GM19438 (cell line): Measurements from ENCODE around the gene CHD5.
"Not testable (repeated sequence)": the region's sequence is repeated elsewhere in the genome, so short reads cannot be mapped to it uniquely, and the experiment has no call there.

Experiments
- ATAC-seq: cut with Tn5 transposase; IDR thresholded peaks from one replicate; pipeline ENCODE4 v1.9.1; 2021; ENCODE audit warnings: low read depth; ENCODE audit not compliant: unreplicated experiment

CHD5 gene

GRCh38 chr1:6073480-6074053, 106.6 kb downstream of the CHD5 start:
- no peak for ATAC-seq

DNA sequence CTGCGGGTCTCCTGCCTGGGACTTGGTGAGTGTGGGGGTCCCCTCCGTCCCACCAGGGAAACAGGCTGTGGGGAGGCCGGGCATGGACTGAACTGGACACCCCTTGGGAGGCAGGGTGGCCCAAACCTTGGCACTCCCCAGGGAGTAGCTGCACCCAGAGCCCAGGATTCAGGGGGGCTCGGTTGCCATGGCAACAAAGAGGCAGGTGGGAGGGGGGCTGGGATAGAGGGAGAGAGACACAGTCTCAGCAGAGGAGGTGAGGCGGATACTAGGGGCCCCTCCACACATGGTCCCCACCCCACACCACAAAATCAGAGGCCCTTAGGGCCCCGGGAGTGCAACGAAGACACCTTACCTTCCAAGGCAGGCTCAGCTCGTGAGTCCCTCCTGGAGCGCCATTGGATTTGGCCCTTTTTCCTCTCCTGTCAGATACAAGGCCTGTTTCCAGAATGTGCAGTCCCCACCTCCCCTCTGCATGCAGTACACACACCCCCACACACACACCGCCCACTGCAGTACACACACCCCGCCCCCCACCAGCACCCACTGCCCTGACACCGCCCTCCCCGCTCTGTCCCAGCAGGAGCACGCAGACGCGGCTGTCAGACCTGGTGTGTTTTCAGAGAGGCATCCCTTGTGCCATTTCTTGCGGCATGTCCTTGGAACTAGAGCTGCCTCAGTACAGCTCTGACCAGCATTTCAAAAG, 107.2 kb downstream of the CHD5 start:
- ATAC-seq, result no peak

GRCh38 chr1:6071219-6071618, 108.9 kb downstream of the CHD5 start:
- no peak for ATAC-seq

DNA sequence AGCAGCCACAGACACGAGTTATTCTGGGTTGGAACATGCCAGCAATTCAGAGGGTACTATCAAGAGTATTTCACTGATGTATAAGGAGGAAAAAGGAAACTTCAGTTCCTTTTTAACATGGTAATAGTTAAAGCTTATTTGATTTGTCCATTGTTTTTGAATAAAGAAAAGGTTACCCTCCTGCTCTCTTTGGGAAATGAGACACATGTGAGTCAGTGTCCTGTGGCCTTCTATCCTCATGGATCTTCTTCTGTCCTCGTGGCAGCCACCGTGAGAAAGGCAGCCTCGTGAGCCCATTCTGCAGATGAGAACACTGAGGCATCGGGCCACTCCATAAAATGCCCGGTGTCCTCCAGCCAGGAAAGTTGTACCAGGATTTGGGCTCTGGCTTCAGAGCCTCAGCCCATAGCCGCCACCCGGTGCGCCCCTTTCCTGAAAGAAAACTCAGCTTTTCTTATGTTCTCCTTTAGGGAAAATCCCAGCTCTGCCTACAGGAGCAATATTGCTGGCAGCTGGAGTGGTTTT, 109.6 kb downstream of the CHD5 start:
- no peak for ATAC-seq

DNA sequence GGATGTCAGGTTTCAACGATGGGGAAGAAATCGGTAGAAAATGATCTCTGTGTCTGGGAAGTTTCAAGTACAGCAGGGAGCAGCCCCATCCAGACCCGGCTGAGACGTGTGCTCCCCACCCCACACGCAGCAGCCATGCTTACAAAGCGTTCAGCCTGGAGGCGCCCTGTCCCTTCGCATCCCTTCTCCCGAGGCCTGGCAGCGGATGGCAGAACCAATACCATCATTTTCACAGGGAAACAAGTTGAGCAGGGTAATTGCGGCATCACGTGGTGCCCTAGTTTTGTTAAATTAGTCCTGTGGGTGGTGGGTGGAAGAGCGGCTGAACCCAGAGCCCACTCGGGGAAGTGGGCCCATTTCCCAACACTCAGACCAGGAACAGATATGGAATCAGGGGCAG, 110.5 kb downstream of the CHD5 start:
- ATAC-seq, result no peak

- ATAC-seq, result no peak
Observed at GRCh38 chr1:6068932-6069331, 111.2 kb downstream of the CHD5 start.

DNA sequence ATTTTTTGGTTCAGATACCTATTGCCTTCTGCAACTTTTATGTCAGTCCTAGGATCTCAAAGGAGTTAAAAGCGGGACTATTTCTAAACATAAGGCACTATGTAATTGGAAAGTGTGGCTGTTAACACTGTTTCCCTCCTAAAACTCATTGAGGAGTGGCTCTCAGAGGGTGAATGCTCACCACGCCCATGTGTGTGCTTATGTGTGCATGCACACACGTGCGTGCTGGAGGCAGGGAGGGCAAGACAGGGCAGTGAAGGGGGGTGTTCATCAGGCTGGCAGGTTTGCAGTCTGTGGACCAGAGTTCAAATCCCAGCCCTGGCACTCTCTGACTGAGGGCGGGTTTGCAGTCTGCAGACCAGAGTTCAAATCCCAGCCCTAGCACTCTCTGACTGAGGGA, 112.0 kb downstream of the CHD5 start:
- ATAC-seq, result no peak

GRCh38 chr1:6066680-6067079, 113.4 kb downstream of the CHD5 start:
- no peak for ATAC-seq

- ATAC-seq, result no peak
Observed at GRCh38 chr1:6065093-6065858, 114.8 kb downstream of the CHD5 start.

- not testable (repeated sequence) for ATAC-seq
Observed at GRCh38 chr1:6063532-6064053, 116.5 kb downstream of the CHD5 start.

DNA sequence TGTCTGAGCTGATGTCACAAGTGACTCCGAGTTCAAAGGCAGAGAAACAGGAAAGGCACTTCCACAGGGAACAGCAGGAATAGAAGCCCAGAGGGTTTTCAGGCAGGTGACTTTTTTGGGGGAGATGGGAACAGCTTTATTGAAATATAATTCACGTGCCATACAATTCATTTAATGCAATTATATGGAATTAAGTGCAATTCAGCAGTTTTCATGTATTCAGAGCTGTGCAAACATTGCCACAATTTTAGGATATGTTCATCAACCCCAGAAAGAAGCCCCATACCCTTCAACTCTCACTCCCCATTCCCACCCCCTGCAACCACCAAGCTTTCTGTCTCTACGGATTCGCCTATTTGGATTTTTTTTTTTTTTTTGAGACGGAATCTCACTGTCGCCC, 117.5 kb downstream of the CHD5 start:
- no peak for ATAC-seq

GRCh38 chr1:6059866-6060265, 120.3 kb downstream of the CHD5 start:
- ATAC-seq, result no peak

DNA sequence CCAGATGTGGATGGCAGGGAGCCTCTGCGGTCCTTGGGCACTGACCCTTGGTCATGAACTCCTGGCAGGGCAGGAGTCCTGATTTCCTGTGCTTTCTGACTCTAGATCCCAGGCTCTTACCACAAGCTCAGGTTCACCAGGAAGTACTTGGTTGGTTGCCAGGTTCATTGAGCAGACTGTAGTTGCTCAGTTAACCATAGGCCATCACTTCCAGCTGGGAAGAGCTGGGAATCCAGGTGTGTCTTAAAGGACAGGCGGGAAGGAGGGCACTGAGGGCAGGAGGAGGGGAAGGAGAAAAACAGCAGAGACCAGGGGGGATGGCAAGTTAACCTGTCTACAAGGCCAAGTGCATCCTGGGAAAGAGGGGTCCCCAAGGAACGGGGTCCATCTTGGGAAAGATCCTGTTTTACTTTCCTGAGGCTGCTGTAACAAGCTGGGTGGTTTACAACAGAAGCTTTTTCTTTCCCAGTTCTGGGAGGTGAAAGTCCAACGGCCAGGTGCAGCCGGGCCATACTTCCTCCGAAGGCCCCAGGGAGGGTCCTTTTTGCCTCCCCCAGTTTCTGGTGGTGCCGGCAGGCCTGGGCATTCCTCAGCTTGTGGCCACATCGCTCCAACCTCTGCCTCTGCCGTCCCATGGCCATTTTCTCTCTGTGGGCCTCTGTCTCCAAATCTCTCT, 122.8 kb downstream of the CHD5 start:
- no peak for ATAC-seq

DNA sequence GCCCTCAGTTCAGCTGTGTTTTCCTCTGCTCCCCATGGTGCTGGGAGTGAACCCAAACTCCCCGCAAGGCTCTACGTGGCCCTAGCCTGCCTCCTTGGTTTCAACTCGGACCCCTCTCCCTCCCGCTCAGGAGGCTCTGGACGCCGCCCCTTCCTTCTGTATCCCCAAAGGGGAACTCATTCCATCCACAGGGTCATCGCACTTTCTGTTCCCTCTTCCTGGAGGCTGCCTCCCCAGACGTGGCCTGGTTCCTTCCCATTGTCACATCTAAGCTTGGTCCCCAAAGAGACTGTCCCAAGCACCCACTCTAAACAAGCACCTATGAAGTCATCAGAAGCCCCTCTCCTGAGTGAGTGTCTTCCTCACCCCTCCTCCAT, 123.6 kb downstream of the CHD5 start:
- ATAC-seq, result no peak

GRCh38 chr1:6054596-6054995, 125.5 kb downstream of the CHD5 start:
- no peak for ATAC-seq

DNA sequence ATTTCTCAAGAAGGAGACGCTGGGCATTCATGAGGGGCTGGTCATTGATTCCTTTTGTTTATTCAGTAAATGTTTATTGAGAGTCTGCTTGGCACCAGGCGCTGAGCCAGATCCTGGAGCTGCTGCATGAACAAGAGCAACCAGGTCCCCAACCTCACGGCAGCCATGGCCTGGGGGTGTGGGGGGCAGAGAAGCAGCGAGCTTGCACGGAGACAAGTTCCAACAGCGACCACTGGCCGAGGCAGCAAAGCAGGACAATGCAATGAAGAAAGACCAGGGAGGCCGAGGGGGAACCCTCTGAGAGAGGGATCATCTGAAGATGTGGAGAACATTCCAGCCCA, 126.9 kb downstream of the CHD5 start:
- no peak for ATAC-seq

DNA sequence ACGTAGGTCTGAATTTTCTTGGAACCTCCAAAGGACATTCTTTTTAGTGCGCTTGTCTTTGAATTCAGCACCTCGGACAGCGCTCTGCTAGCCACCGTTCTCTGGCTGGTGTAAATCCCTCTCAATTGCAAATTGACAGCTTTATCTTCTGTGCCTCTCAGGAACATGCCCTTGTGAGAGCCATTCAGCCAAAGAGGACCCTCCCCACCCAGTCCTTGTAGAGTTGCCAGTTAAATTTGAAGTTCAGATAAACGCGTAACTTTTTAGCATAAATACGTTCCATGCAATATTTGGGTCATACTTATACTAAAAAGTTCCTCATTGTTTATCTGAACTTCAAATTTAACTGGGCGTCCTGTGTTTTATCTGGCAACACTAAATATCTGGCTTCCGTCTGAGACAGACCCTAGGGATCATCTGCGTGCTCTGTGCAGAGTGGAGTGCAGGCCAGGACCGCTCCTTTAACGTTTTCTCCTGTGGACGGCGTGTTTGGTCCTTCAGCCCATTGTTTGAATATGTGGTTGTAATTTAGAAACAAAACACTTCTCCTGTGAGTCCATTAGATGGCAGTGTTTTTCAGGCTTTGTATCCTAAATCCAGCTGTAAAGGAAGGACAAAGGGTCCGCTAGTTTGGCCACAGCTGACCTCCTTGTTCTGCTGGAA, 127.4 kb downstream of the CHD5 start:
- no peak for ATAC-seq
